ENCODE data around the gene GFAP. TPM values are rescaled to one million over a fixed set of nuclear protein-coding genes. Genes with fewer than 3 reads are reported as not detected.

Gene GFAP
- total RNA-seq, 4 donors from 2014 or later, result not detected

DNA sequence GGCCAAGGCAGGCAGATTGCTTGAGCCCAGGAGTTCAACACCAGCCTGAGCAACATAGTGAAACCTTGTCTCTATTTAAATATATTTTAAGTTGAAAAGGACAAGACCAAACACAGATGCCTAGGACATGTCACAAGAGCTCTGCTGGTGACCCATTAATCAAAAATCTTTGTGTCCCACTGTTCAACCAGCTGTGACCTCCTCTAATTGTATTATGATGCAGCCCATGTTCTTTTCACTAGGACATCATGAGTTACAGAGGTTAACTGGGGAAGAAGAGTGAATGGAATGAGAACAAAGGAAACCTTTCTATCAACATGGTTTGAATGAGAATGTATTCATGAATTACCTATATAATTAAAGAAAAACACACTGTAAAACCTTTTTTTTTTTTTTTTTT lies 23.1 kb downstream of the GFAP start:
- Histone ChIP-seq H3K36me3 (peaks cover 0 to 78% (median 18%) of the 10 kb centered on the region in 3 donors), H3K4me1 (peaks cover 0 to 15% (median under 1%) of the 10 kb centered on the region in 3 donors), H3K9me3 (no peaks in the 10 kb centered on the region), H3K27me3 (no peaks in the 10 kb centered on the region), H3K4me3 (no peak overlapping the region), H3K27ac (no peak overlapping the region)
- no peak for TF ChIP-seq POLR2A (IDR thresholded peaks at IDR 0.05)
- TF ChIP-seq, protein P1, sequence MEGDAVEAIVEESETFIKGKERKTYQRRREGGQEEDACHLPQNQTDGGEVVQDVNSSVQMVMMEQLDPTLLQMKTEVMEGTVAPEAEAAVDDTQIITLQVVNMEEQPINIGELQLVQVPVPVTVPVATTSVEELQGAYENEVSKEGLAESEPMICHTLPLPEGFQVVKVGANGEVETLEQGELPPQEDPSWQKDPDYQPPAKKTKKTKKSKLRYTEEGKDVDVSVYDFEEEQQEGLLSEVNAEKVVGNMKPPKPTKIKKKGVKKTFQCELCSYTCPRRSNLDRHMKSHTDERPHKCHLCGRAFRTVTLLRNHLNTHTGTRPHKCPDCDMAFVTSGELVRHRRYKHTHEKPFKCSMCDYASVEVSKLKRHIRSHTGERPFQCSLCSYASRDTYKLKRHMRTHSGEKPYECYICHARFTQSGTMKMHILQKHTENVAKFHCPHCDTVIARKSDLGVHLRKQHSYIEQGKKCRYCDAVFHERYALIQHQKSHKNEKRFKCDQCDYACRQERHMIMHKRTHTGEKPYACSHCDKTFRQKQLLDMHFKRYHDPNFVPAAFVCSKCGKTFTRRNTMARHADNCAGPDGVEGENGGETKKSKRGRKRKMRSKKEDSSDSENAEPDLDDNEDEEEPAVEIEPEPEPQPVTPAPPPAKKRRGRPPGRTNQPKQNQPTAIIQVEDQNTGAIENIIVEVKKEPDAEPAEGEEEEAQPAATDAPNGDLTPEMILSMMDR (IDR thresholded peaks at IDR 0.05), result no peak
- no peak for DNase-seq
- intact Hi-C loops (cut with DNase I), result no loop called here

DNA sequence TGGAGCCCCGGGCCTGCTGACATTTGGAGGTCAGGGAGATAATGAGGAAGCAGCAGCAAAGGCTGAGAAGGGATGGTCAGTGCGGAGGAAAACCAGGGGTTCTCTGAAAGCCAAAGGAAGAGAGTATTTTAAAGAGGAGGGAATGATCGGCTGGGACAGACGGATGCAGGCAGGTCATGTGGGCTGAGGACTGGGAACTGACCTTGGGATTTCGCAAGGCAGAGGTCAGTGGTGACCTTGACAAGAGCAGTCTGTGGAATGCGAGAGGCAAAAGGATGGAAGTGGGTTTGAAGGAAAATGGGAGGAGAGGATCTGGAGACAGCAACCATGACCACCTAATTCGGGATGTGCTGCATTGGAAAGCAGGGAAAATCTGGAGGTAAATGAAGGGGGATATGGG lies 26.3 kb downstream of the GFAP start:
- H3K4me1 ChIP-seq, result peaks cover 0 to 6% (median 0%) of the 10 kb centered on the region in 3 donors
- 82 to 87% methylated on average over 7 of the region's 7 CpGs for WGBS, 2 donors
- H3K4me3 ChIP-seq, result no peak overlapping the region
- peaks cover under 1 to 87% (median 36%) of the 10 kb centered on the region in 3 donors for H3K36me3 ChIP-seq
- no peak for TF ChIP-seq POLR2A (IDR thresholded peaks at IDR 0.05)
- TF ChIP-seq, protein P1 (IDR thresholded peaks at IDR 0.05), result no peak
- no peak overlapping the region for H3K27ac ChIP-seq
- H3K27me3 ChIP-seq, result no peaks in the 10 kb centered on the region
- no peaks in the 10 kb centered on the region for H3K9me3 ChIP-seq
- DNase-seq, result no peak
- intact Hi-C loops (cut with DNase I), result no loop called here

DNA sequence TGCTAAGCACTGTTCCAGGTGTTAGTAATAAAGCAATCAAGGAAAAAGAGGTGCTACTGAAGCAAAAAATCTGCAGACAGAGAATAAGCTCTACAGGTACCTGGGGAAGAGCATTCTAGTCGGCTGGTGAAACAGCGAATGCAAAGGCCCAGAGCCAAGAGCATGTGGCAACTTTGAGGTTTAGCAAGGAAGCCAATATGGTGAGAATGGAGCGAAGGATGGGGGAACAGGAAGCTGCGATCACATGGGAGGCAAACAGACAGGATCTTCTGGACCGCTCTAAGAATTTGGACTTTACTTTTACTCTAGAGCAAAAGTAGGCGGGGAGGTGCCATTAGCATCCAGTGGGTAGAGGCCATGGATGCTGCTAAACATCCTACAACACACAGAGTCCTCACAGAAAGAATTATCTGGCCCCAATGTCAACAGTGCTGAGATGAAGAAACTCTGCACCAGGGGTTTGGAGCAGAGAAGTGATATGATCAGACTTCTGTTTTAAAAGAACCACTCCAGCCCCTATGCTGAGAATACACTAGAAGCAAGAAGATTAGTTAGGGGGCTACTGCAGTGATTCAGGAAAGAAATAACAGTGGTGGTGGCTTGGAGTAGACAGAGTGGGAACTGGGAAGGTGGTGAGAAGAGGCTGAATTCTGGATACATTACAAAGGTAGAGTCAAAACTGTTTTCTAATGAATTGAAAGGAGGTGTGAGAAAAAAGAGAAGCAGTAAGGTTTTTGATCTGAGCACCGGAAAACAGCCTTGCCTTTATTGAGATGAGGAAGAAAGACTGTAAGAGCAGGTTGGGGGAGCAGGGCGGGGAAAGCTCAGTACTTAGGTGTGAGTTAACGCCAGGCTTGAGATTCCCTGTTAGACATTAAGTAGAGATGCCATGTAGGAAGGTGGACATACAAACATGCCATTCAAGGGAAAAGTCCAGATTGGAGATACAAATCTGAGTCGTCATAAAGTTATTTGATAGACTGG lies 27.0 kb downstream of the GFAP start:
- no peaks in the 10 kb centered on the region for H3K27me3 ChIP-seq
- 68 to 71% methylated on average over 10 of the region's 10 CpGs for WGBS, 2 donors
- TF ChIP-seq, protein P1 (IDR thresholded peaks at IDR 0.05), result no peak
- TF ChIP-seq POLR2A (IDR thresholded peaks at IDR 0.05), result no peak
- H3K27ac ChIP-seq, result no peak overlapping the region
- intact Hi-C loops (cut with DNase I), result no loop called here
- H3K4me1 ChIP-seq, result peaks cover 0 to 6% (median 0%) of the 10 kb centered on the region in 3 donors
- no peak overlapping the region for H3K4me3 ChIP-seq
- no peaks in the 10 kb centered on the region for H3K9me3 ChIP-seq
- no peak for DNase-seq
- H3K36me3 ChIP-seq, result peaks cover 7 to 87% (median 38%) of the 10 kb centered on the region in 3 donors

DNA sequence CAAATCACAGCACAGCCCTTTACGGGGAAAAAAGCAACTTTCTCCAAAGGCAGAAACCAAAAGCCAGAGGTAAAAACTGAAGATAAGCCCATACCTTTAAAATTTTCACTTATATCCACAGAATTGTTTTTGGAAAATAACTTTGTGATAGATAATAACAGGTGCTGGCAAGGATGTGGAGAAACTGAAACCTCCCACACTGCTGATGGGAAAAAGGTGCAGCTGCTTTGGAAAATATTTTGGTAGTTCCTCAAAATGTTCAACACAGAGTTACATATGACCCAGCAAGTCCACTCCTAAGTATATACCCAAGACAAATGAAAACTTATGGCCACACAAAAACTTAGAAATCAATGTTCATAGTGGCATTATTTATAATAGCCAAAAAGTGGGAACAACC lies 28.3 kb downstream of the GFAP start:
- DNase-seq, result no peak
- Histone ChIP-seq H3K4me1 (peaks cover 0 to 6% (median 0%) of the 10 kb centered on the region in 3 donors), H3K9me3 (no peaks in the 10 kb centered on the region), H3K27me3 (no peaks in the 10 kb centered on the region), H3K4me3 (no peak overlapping the region), H3K27ac (no peak overlapping the region), H3K36me3 (peaks cover 16 to 87% (median 45%) of the 10 kb centered on the region in 3 donors)
- WGBS, 2 donors, result 83 to 100% methylated on average over 1 of the region's 1 CpG
- TF ChIP-seq POLR2A (IDR thresholded peaks at IDR 0.05), result no peak
- TF ChIP-seq, protein P1 (IDR thresholded peaks at IDR 0.05), result no peak
- intact Hi-C loops (cut with DNase I), result no loop called here

DNA sequence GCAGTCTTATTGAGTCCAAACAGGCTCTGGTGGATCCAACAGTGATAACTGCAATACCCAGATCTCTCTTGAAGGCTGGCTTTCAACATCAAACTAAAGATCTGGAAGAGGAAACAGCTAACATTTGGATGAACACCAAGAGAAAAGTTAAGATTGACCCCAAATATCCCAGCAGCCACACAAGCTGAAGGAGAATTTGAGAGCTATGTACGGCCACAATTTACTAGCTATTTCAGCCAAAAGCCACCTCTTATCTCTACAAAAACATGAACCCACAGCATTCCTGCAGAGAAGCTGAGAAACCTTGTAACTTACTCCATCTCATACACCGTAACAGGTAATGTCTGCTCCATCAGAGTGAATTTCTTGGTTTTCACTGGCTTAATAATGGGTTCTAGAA lies 30.4 kb downstream of the GFAP start:
- intact Hi-C loops (cut with DNase I), result no loop called here
- peaks cover 0 to 6% (median 0%) of the 10 kb centered on the region in 3 donors for H3K4me1 ChIP-seq
- no peak overlapping the region for H3K27ac ChIP-seq
- TF ChIP-seq, protein P1 (IDR thresholded peaks at IDR 0.05), result no peak
- no peak for TF ChIP-seq POLR2A (IDR thresholded peaks at IDR 0.05)
- no peaks in the 10 kb centered on the region for H3K9me3 ChIP-seq
- WGBS, 2 donors, result 91 to 96% methylated on average over 2 of the region's 2 CpGs
- no peak for DNase-seq
- H3K36me3 ChIP-seq, result peaks cover 18 to 92% (median 55%) of the 10 kb centered on the region in 3 donors
- no peaks in the 10 kb centered on the region for H3K27me3 ChIP-seq
- H3K4me3 ChIP-seq, result no peak overlapping the region
